Endothelial cell of umbilical vein (primary cell): ENCODE measurements around the gene RTN4.
A peak's percentile ranks its signal among the peaks of the same experiment; 100 is the strongest.

Experiments used
- EZH2 ChIP-seq: IDR thresholded peaks from 2 replicates; pipeline ENCODE4 v1.6.1; 2012; ENCODE audit warnings: borderline replicate concordance, low read depth, mild to moderate bottlenecking, moderate library complexity, low read length, inconsistent platforms; ENCODE audit not compliant: severe bottlenecking
- FOS ChIP-seq: IDR thresholded peaks from 2 replicates; pipeline ENCODE4 v1.6.1; 2011; ENCODE audit warnings: mild to moderate bottlenecking, low read length, moderate library complexity, borderline replicate concordance; ENCODE audit not compliant: insufficient read depth
- GATA2 ChIP-seq: IDR thresholded peaks from 2 replicates; pipeline ENCODE4 v1.7.0; 2011; ENCODE audit warnings: low read depth, mild to moderate bottlenecking, moderate library complexity, mixed read lengths, low read length; ENCODE audit not compliant: insufficient read length, insufficient read depth
- JUN ChIP-seq: IDR thresholded peaks from 2 replicates; pipeline ENCODE4 v1.6.1; 2011; ENCODE audit warnings: borderline replicate concordance, low read depth; ENCODE audit not compliant: insufficient read length, insufficient read depth
- MYC ChIP-seq: IDR thresholded peaks from one replicate; pipeline ENCODE4 v1.6.1; 2011; ENCODE audit warnings: mild to moderate bottlenecking, low read depth, low read length
- POLR2A ChIP-seq: IDR thresholded peaks from 2 replicates; pipeline ENCODE4 v1.6.1; 2012; ENCODE audit warnings: low read depth, mild to moderate bottlenecking, control low read depth, low read length
- POLR2AphosphoS5 ChIP-seq: IDR thresholded peaks from 2 replicates; pipeline ENCODE4 v1.6.1; 2012; ENCODE audit warnings: low read depth, mild to moderate bottlenecking, control low read depth, low read length, moderate library complexity; ENCODE audit not compliant: insufficient read depth
- TF ChIP-seq, protein P1 (sequence below), 2 donors: IDR thresholded peaks; 1 replicate in 1 of 2; 2 replicates in 1 of 2; pipeline ENCODE4 v1.5.1; 2011; ENCODE audit warnings: low read length in 2 of 2, mild to moderate bottlenecking in 2 of 2, moderate library complexity in 2 of 2, control low read depth in 1 of 2, inconsistent platforms in 1 of 2, low read depth in 1 of 2; ENCODE audit not compliant: insufficient read depth in 1 of 2; ENCODE audit errors: extremely low read depth in 1 of 2
- TF ChIP-seq, protein P2 (sequence below): IDR thresholded peaks from 2 replicates; pipeline ENCODE4 v1.6.1; 2011; ENCODE audit not compliant: insufficient read depth, insufficient read length

GRCh38 chr2:55048508-55049042 is 1.7 kb downstream of the RTN4 start:
- TF ChIP-seq, protein P1, sequence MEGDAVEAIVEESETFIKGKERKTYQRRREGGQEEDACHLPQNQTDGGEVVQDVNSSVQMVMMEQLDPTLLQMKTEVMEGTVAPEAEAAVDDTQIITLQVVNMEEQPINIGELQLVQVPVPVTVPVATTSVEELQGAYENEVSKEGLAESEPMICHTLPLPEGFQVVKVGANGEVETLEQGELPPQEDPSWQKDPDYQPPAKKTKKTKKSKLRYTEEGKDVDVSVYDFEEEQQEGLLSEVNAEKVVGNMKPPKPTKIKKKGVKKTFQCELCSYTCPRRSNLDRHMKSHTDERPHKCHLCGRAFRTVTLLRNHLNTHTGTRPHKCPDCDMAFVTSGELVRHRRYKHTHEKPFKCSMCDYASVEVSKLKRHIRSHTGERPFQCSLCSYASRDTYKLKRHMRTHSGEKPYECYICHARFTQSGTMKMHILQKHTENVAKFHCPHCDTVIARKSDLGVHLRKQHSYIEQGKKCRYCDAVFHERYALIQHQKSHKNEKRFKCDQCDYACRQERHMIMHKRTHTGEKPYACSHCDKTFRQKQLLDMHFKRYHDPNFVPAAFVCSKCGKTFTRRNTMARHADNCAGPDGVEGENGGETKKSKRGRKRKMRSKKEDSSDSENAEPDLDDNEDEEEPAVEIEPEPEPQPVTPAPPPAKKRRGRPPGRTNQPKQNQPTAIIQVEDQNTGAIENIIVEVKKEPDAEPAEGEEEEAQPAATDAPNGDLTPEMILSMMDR (IDR thresholded peaks at IDR 0.05; ENCODE audit: extremely low read depth in 1 of 2, insufficient read depth in 1 of 2, low read depth in 1 of 2, low read length in 2 of 2) = peak in 1 of 2 donors; percentile 12
- TF ChIP-seq POLR2A (peak; percentile 15), GATA2 (no peak), EZH2 (no peak), POLR2AphosphoS5 (no peak), MYC (no peak), JUN (no peak), FOS (no peak)
- TF ChIP-seq, protein P2, sequence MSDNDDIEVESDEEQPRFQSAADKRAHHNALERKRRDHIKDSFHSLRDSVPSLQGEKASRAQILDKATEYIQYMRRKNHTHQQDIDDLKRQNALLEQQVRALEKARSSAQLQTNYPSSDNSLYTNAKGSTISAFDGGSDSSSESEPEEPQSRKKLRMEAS = no peak
